Subcutaneous adipose tissue (tissue), 4 donors: ENCODE data around the gene APOBEC3C. TPM values are rescaled to one million over a fixed set of nuclear protein-coding genes. Genes with fewer than 3 reads are reported as not detected.

Experiments
- CTCF ChIP-seq: fragments of 450-650 bp; IDR thresholded peaks from one replicate; pipeline ENCODE4 v1.5.1; 2016; ENCODE audit warnings: low read depth, mild to moderate bottlenecking, control low read depth, antibody characterized with exemption, moderate library complexity
- total RNA-seq, 4 donors: library from RNA; depleted of rRNA; stranded (reverse); fragments of >200 nt; gene quantifications; one replicate each; pipeline ENCODE4 v1.1.0, GENCODE V29; 2016

The APOBEC3C gene
- total RNA-seq, 4 donors from 2014 or later = 6.6 to 11.2 (median 8.6) TPM

- TF ChIP-seq CTCF = no peak
Observed at GRCh38 chr22:39055658-39056057, 41.6 kb downstream of the APOBEC3C start.

- TF ChIP-seq CTCF = no peak
Observed at GRCh38 chr22:39068033-39068785, 54.2 kb downstream of the APOBEC3C start.

Other genes starting within 250 kb of the APOBEC3C start
- gene DNAL4, start 220.1 kb upstream of the APOBEC3C start, total RNA-seq = 10 to 100 TPM in 2 of 4 donors, 1 to 10 TPM in 2; 5.8 to 14.3 (median 8.8) TPM
- gene NPTXR, start 170.2 kb upstream of the APOBEC3C start, total RNA-seq = 1 to 10 TPM; 2.0 to 5.3 (median 3.6) TPM
- gene CBX6, start 142.0 kb upstream of the APOBEC3C start, total RNA-seq = 10 to 100 TPM in 3 of 4 donors, 1 to 10 TPM in 1; 9.3 to 28.8 (median 15.9) TPM
- gene APOBEC3A, start 56.6 kb upstream of the APOBEC3C start, total RNA-seq = under 1 TPM in 3 of 4 donors, not detected in 1; 0.51 to 0.75 (median 0.65) TPM
- 1 to 10 TPM in 2 of 4 donors, not detected in 2; 1.3 to 1.7 TPM for gene APOBEC3B, start 31.9 kb upstream of the APOBEC3C start, total RNA-seq
- gene APOBEC3D, start 6.9 kb downstream of the APOBEC3C start, total RNA-seq = 1 to 10 TPM in 2 of 4 donors, under 1 TPM in 2; 0.44 to 3.6 (median 1.5) TPM
- gene APOBEC3F, start 26.6 kb downstream of the APOBEC3C start, total RNA-seq = 1 to 10 TPM; 1.8 to 3.9 (median 2.7) TPM
- 10 to 100 TPM in 1 of 4 donors, 1 to 10 TPM in 3; 2.6 to 16.1 (median 8.9) TPM for gene APOBEC3G, start 63.0 kb downstream of the APOBEC3C start, total RNA-seq
- not detected for gene APOBEC3H, start 83.0 kb downstream of the APOBEC3C start, total RNA-seq
- 10 to 100 TPM; 37.4 to 74.2 (median 50.7) TPM for gene CBX7, start 138.4 kb downstream of the APOBEC3C start, total RNA-seq
- 10 to 100 TPM in 2 of 4 donors, 1 to 10 TPM in 2; 5.8 to 41.3 (median 8.4) TPM for gene PDGFB, start 230.7 kb downstream of the APOBEC3C start, total RNA-seq